Ovary (tissue), 10 donors: ENCODE measurements around the gene CENPL. TPM values are rescaled to one million over a fixed set of nuclear protein-coding genes. Genes with fewer than 3 reads are reported as not detected.
A peak's percentile ranks its signal among the peaks of the same experiment; 100 is the strongest.

ENCODE experiments used
- DNase-seq, 5 donors: peaks; one replicate each; pipeline ENCODE4 v3.0.0-alpha.2; 2019 to 2020
- H3K27ac ChIP-seq, 2 donors: fragments of 200-600 bp; one replicate each; pipeline versions ENCODE4 v1.5.1 to v1.8.0; 2019 to 2022
- H3K27me3 ChIP-seq: fragments of 200-600 bp; one replicate; pipeline ENCODE4 v1.8.0; 2022
- H3K36me3 ChIP-seq: fragments of 200-600 bp; sonication (generic); one replicate; pipeline ENCODE4 v1.5.1; 2019
- H3K4me1 ChIP-seq: one replicate; pipeline ENCODE4 v1.8.1; 2013; ENCODE audit warnings: mild to moderate bottlenecking, moderate library complexity; ENCODE audit not compliant: insufficient read depth
- H3K4me3 ChIP-seq: fragments of 200-600 bp; sonication (generic); one replicate; pipeline ENCODE4 v1.5.1; 2017
- H3K9me3 ChIP-seq, 2 donors: fragments of 200-600 bp in 1 of 2; sonication (generic) in 1 of 2; one replicate each; pipeline versions ENCODE4 v1.5.1 to v1.8.1; 2013 to 2019; ENCODE audit warnings: mild to moderate bottlenecking in 1 of 2, moderate library complexity in 1 of 2
- EP300 ChIP-seq: sonication (generic); formaldehyde crosslinking; IDR thresholded peaks from one replicate; pipeline ENCODE4 v1.6.1; 2017; ENCODE audit warnings: antibody characterized with exemption
- POLR2A ChIP-seq: fragments of 450-650 bp; IDR thresholded peaks from one replicate; pipeline ENCODE4 v1.6.1; 2017; ENCODE audit warnings: antibody characterized with exemption, mild to moderate bottlenecking, moderate library complexity
- WGBS, 3 donors: extraction: QIAGEN DNeasy Blood & Tissue Kit in 1 of 3; methylation state at CpG; one replicate each; pipeline versions ENCODE4 v1.1.5 to v1.1.7; 2013 to 2017; 5-methylcytosine and 5-hydroxymethylcytosine counted together
- intact Hi-C, 4 donors: fragments of 100-400 bp; cut with DNase I; formaldehyde crosslinking; loops; one replicate each; pipeline versions ENCODE4 v1.11.0 to v1.15.1; 2022 to 2023
- long read RNA-seq, 3 donors: library from polyadenylated mRNA in 2 of 3; unstranded in 2 of 3; transcript quantifications; one replicate each; pipeline ENCODE4 v2.0.0 and lab custom pipeline, GENCODE V29; 2021 to 2026
- polyA plus RNA-seq, 2 donors: library from polyadenylated mRNA; stranded (reverse); fragments of 200-250 nt in 1 of 2; fragments of 350-450 nt in 1 of 2; fragmentation: Illumina TruSeq in 1 of 2; extraction: RNeasy Lipid Tissue Mini Kit (QIAGEN cat#74804) in 1 of 2; gene quantifications; one replicate each; pipeline ENCODE4 v1.2.3, GENCODE V29; 2013 to 2014
- total RNA-seq, 7 donors: library from RNA; depleted of rRNA in 2 of 7; stranded (reverse); fragments of >200 nt in 2 of 7; fragmentation: NEBNext Ultra II Directional in 3 of 7; extraction: Animal tissue kit (Norgen Biotek cat#: 25700) in 3 of 7; gene quantifications; one replicate each; pipeline versions ENCODE4 v1.1.0 to v1.2.4, GENCODE V29; 2016 to 2023
- TF ChIP-seq, protein P1 (sequence below), 3 donors: fragments of 450-650 bp in 2 of 3; fragments of 200-600 bp in 1 of 3; IDR thresholded peaks; one replicate each; pipeline versions ENCODE4 v1.5.1 to v1.8.0; 2016 to 2022; ENCODE audit warnings: antibody characterized with exemption in 3 of 3, mild to moderate bottlenecking in 1 of 3
- donor health status: DM: no; HTN: no; CAD: no; lungs with moderate emphysema.
- donor health status: DM: no; HTN: no; CAD: no.
- donor health status: Bipolar disorder and iron deficiency.
- donor health status: DM: yes; HTN: yes; CAD: no.
- donor health status: DM: no; HTN: no; CAD: no.
- donor health status: DM: yes; HTN: yes; CAD: no.

The CENPL gene
- 1 to 10 TPM; 1.1 to 5.6 (median 3.1) TPM for total RNA-seq
- 1 to 10 TPM; 2.4 to 3.9 TPM for polyA plus RNA-seq
- long read RNA-seq, donor 1, partial matches to known transcripts = 0 of 7 reads
- long read RNA-seq, donor 1, other reads (novel, unspliced or antisense) = 5 of 7 reads
- long read RNA-seq, donor 2, partial matches to known transcripts = 0 of 9 reads
- long read RNA-seq, donor 2, other reads (novel, unspliced or antisense) = 0 of 9 reads
- long read RNA-seq, donor 3, partial matches to known transcripts = 0 of 8 reads
- long read RNA-seq, donor 3, other reads (novel, unspliced or antisense) = 8 of 8 reads

DNA sequence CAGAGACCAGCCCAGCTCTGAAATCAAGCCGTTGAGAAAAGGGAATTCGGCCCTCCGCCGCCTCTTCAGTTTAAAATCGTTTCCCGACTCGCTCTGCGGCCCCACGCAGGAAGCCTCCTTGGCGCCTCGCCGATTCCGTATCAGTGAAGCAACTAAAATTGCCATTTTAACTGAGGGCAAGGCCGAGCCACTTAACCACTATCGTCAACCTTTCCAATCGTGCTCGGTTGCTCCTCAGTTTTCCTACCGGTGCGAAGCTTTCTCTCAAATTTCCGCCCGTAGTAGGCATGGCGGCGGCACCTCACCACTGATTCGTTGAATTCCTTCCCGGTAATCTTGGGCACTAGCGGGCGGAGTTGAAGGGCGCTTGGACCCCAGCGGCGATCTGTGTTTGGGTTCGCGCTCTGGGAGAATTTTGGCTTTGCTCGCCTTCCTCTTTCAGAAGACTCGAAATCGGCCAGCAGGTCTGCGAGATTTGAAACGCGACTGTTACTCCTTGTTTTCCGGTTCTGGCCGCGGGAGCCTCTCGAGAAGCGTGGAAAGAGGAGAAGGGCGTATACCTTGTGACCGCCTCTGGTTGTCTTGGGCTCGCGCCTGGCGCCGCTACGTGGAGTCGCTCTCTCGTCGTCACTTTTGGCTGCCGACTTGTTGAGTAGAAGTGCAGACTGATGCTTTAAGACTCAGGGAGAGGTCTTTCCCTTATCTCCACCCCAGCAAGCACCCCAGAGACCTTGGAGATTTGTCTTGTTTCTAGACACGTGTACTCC lies at the start of gene CENPL, which contains the start of gene DARS2:
TSS of gene CENPL (minus strand) at position 569 of the 767 bp plus-strand sequence. CDS start 13,584 bp downstream, outside the sequence.
TSS of gene DARS2 (plus strand) at position 359 of the 767 bp plus-strand sequence. CDS start 557 bp downstream, outside the sequence.
- 0 to 1% (median 0%) methylated on average over 55 of the region's 55 CpGs for WGBS, 3 donors
- no peaks in the 10 kb centered on the region for H3K36me3 ChIP-seq
- H3K9me3 ChIP-seq = no peaks in the 10 kb centered on the region
- TF ChIP-seq, protein P1, sequence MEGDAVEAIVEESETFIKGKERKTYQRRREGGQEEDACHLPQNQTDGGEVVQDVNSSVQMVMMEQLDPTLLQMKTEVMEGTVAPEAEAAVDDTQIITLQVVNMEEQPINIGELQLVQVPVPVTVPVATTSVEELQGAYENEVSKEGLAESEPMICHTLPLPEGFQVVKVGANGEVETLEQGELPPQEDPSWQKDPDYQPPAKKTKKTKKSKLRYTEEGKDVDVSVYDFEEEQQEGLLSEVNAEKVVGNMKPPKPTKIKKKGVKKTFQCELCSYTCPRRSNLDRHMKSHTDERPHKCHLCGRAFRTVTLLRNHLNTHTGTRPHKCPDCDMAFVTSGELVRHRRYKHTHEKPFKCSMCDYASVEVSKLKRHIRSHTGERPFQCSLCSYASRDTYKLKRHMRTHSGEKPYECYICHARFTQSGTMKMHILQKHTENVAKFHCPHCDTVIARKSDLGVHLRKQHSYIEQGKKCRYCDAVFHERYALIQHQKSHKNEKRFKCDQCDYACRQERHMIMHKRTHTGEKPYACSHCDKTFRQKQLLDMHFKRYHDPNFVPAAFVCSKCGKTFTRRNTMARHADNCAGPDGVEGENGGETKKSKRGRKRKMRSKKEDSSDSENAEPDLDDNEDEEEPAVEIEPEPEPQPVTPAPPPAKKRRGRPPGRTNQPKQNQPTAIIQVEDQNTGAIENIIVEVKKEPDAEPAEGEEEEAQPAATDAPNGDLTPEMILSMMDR (IDR thresholded peaks at IDR 0.05) = no peak
- TF ChIP-seq EP300 = no peak
- TF ChIP-seq POLR2A = no peak
- intact Hi-C loops = loop anchor here (5.0 to 10.0 kb wide), 4 partner anchors 347 to 410 kb away; partner anchors contain the start of gene PRDX6 (in 1 of the 4)
- H3K27ac ChIP-seq = peak within 1 kb of the TSS; percentile 77 to 84
- H3K4me1 ChIP-seq = peaks cover 2% of the 10 kb centered on the region
- H3K4me3 ChIP-seq = peak within 1 kb of the TSS; percentile 65
- no peaks in the 10 kb centered on the region for H3K27me3 ChIP-seq
- peak; percentile 95 to 98 (median 97) for DNase-seq

GRCh38 chr1:173871500-173871899 lies 46.8 kb upstream of the CENPL start:
- Histone ChIP-seq H3K27me3 (no peaks in the 10 kb centered on the region), H3K9me3 (no peaks in the 10 kb centered on the region), H3K4me3 (no peak overlapping the region), H3K4me1 (peaks cover 7% of the 10 kb centered on the region), H3K36me3 (no peaks in the 10 kb centered on the region), H3K27ac (no peak overlapping the region)
- TF ChIP-seq, protein P1 (IDR thresholded peaks at IDR 0.05) = no peak
- TF ChIP-seq EP300 (no peak), POLR2A (no peak)
- intact Hi-C loops = no loop called here
- DNase-seq = no peak
- WGBS, 3 donors = 38 to 93% (median 60%) methylated on average over 2 of the region's 2 CpGs

DNA sequence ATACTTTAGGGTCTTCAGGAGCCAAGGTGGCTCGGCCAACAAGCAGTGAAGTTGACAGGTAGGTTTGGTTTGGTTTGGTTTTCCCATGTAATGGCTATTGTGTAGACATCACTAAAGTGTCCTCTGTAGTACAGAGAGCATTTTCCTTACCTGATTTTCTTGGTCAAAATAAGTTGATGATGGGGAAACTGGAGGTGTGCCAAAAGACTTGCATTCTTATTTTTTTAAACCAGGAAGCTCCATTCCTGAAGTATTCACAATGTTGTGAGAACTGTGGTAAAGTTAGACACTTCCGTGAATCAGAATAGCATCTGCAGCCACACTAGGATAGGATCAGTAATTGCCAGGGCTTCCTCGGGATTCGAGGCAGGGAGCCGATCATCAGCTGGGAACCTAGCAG lies 46.4 kb upstream of the CENPL start:
- Histone ChIP-seq H3K9me3 (no peaks in the 10 kb centered on the region), H3K36me3 (no peaks in the 10 kb centered on the region), H3K27ac (no peak overlapping the region), H3K4me1 (peaks cover 8% of the 10 kb centered on the region), H3K4me3 (no peak overlapping the region), H3K27me3 (no peaks in the 10 kb centered on the region)
- WGBS, 3 donors = 83 to 91% (median 90%) methylated on average over 5 of the region's 5 CpGs
- no peak for TF ChIP-seq EP300
- TF ChIP-seq, protein P1 (IDR thresholded peaks at IDR 0.05) = no peak
- no peak for TF ChIP-seq POLR2A
- DNase-seq = no peak
- intact Hi-C loops = no loop called here

- H3K4me1 ChIP-seq = peaks cover 8% of the 10 kb centered on the region
- 73 to 74% (median 73%) methylated on average over 15 of the region's 15 CpGs for WGBS, 3 donors
- no peak overlapping the region for H3K27ac ChIP-seq
- DNase-seq = peak in 2 of 5 donors; percentile 19 to 35
- no peaks in the 10 kb centered on the region for H3K9me3 ChIP-seq
- TF ChIP-seq POLR2A (no peak), EP300 (no peak)
- TF ChIP-seq, protein P1 (IDR thresholded peaks at IDR 0.05) = no peak
- no peaks in the 10 kb centered on the region for H3K27me3 ChIP-seq
- no peaks in the 10 kb centered on the region for H3K36me3 ChIP-seq
- H3K4me3 ChIP-seq = no peak overlapping the region
- intact Hi-C loops = no loop called here
Observed at GRCh38 chr1:173870252-173871075, 45.8 kb upstream of the CENPL start.
